Prostate gland (tissue), 2 donors: ENCODE data around the gene POU4F1. TPM values are rescaled to one million over a fixed set of nuclear protein-coding genes. Genes with fewer than 3 reads are reported as not detected.
A peak's percentile ranks its signal among the peaks of the same experiment; 100 is the strongest.
"Not testable (repeated sequence)": the region's sequence is repeated elsewhere in the genome, so short reads cannot be mapped to it uniquely, and the experiment has no call there.

Experiments used
- DNase-seq: peaks from one replicate; pipeline ENCODE4 v3.0.0-alpha.2; 2019; ENCODE audit warnings: low spot score
- H3K27ac ChIP-seq, 2 donors: fragments of 200-600 bp; sonication (generic); 2 replicates each; pipeline ENCODE4 v1.5.1; 2017 to 2019
- H3K27me3 ChIP-seq: fragments of 200-600 bp; sonication (generic); replicated peaks from 2 replicates; pipeline ENCODE4 v1.5.1; 2019; ENCODE audit not compliant: insufficient read depth
- H3K36me3 ChIP-seq, 2 donors: fragments of 200-600 bp; sonication (generic); 1 replicate in 1 of 2; 2 replicates in 1 of 2; pipeline versions ENCODE4 v1.5.1 to v1.8.1; 2017 to 2019
- H3K4me1 ChIP-seq: fragments of 200-600 bp; sonication (generic); replicated peaks from 2 replicates; pipeline ENCODE4 v1.5.1; 2019
- H3K4me3 ChIP-seq, 2 donors: fragments of 200-600 bp; sonication (generic); 2 replicates each; pipeline ENCODE4 v1.5.1; 2017 to 2019
- H3K9me3 ChIP-seq: fragments of 200-600 bp; sonication (generic); 2 replicates; pipeline ENCODE4 v1.5.1; 2017
- CTCF ChIP-seq, 4 experiments: fragments of 200-600 bp in 2 of 4; fragments of 450-650 bp in 2 of 4; sonication (generic) in 2 of 4; IDR thresholded peaks; 1 replicate in 3 of 4; 2 replicates in 1 of 4; pipeline ENCODE4 v1.5.1; 2016 to 2019; ENCODE audit warnings: antibody characterized with exemption in 4 of 4, mild to moderate bottlenecking in 2 of 4, moderate library complexity in 2 of 4
- POLR2A ChIP-seq: fragments of 450-650 bp; IDR thresholded peaks from one replicate; pipeline ENCODE4 v1.6.1; 2016; ENCODE audit warnings: antibody characterized with exemption, mild to moderate bottlenecking
- POLR2AphosphoS5 ChIP-seq: sonication (generic); formaldehyde crosslinking; IDR thresholded peaks from one replicate; pipeline ENCODE4 v1.6.1; 2017; ENCODE audit warnings: antibody characterized with exemption
- WGBS: methylation state at CpG from one replicate; pipeline ENCODE4 v1.1.5; 2018; 5-methylcytosine and 5-hydroxymethylcytosine counted together
- intact Hi-C: fragments of 100-400 bp; cut with DNase I; formaldehyde crosslinking; loops from one replicate; pipeline ENCODE4 v1.14.2; 2022
- total RNA-seq, 2 donors: library from RNA; depleted of rRNA; stranded (reverse); fragments of >200 nt; gene quantifications; one replicate each; pipeline ENCODE4 v1.1.0, GENCODE V29; 2016

Gene POU4F1, protein sequence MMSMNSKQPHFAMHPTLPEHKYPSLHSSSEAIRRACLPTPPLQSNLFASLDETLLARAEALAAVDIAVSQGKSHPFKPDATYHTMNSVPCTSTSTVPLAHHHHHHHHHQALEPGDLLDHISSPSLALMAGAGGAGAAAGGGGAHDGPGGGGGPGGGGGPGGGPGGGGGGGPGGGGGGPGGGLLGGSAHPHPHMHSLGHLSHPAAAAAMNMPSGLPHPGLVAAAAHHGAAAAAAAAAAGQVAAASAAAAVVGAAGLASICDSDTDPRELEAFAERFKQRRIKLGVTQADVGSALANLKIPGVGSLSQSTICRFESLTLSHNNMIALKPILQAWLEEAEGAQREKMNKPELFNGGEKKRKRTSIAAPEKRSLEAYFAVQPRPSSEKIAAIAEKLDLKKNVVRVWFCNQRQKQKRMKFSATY
- total RNA-seq, result under 1 TPM in 1 of 2 donors, not detected in 1; 0.68 TPM

DNA sequence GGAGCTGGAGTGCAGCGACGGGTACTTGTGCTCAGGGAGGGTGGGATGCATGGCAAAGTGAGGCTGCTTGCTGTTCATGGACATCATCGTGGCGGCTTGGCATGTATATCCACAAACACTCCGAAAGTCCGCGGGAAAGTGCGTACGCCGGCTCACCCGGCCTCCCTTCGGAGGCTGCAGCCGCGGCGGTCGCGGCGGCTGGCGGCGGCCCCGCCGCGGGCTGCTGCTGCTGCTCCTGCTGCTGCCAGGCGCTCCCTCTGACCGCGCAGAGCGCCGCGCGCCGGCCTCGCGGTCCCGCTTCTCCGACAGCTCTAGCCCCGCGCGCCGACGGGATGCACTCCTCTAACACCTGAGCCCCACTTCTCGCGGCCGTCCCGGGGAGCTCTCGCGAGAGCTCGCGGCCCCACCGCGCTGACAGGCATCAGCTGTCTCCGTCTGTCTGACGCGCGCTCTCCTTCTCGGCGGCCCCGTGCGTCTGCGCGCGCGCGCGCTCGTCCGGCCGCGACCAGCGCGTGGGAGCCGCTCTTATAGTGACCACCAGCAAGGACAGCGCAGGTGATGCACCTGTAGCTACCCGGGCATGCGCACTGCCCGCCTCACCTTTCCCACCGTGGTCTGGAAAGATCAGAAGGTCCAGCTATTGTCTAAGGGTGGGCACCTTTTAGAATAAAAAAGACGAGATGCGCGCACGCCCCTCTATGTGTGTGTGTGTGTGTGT, at the start of gene POU4F1:
POU4F1 (minus strand) TSS at position 313 of the 718 bp plus-strand sequence; CDS start at position 87, 226 bp downstream.
- DNase-seq, result no peak
- Histone ChIP-seq H3K9me3 (no peaks in the 10 kb centered on the region), H3K36me3 (no peaks in the 10 kb centered on the region), H3K27ac (no peak within 1 kb of the TSS), H3K4me1 (peaks cover 8% of the 10 kb centered on the region), H3K27me3 (peaks cover 71% of the 10 kb centered on the region), H3K4me3 (peak within 1 kb of the TSS in 1 of 2 donors; percentile 5)
- 2% methylated on average over 45 of the region's 80 CpGs for WGBS
- intact Hi-C loops, result no loop called here
- TF ChIP-seq CTCF (IDR thresholded peaks at IDR 0.05) (no peak), POLR2AphosphoS5 (no peak), POLR2A (no peak)

- Histone ChIP-seq H3K9me3 (no peaks in the 10 kb centered on the region), H3K27me3 (no peaks in the 10 kb centered on the region), H3K4me1 (peaks cover 2% of the 10 kb centered on the region), H3K4me3 (no peak overlapping the region), H3K36me3 (no peaks in the 10 kb centered on the region), H3K27ac (no peak overlapping the region)
- 94% methylated on average over 1 of the region's 1 CpG for WGBS
- intact Hi-C loops, result no loop called here
- no peak for DNase-seq
- TF ChIP-seq POLR2AphosphoS5 (no peak), POLR2A (no peak), CTCF (IDR thresholded peaks at IDR 0.05) (no peak)
Observed at GRCh38 chr13:78652651-78653050, 49.3 kb upstream of the POU4F1 start.

DNA sequence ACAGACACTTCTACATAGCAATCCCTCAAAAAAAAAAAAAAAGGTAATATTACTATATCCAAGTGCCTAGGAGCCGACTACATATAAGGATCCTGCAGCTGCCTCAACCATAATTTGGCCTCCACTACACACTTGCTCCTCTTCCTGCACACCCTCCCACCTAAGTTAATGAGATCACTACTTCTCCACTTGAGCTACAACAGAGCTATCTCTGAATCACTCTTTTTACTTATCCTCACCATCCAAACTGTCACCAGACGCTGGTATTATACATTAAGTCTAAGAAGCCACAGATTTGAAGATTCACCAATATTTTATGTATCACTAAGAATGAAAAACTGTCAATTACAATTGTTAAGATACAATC, 47.3 kb upstream of the POU4F1 start:
- Histone ChIP-seq H3K4me1 (no peaks in the 10 kb centered on the region), H3K9me3 (no peaks in the 10 kb centered on the region), H3K27ac (no peak overlapping the region), H3K4me3 (no peak overlapping the region), H3K36me3 (no peaks in the 10 kb centered on the region), H3K27me3 (no peaks in the 10 kb centered on the region)
- intact Hi-C loops, result no loop called here
- 90% methylated on average over 2 of the region's 2 CpGs for WGBS
- DNase-seq, result no peak
- no peak for TF ChIP-seq CTCF (IDR thresholded peaks at IDR 0.05)
- no peak for TF ChIP-seq POLR2AphosphoS5
- TF ChIP-seq POLR2A, result no peak

DNA sequence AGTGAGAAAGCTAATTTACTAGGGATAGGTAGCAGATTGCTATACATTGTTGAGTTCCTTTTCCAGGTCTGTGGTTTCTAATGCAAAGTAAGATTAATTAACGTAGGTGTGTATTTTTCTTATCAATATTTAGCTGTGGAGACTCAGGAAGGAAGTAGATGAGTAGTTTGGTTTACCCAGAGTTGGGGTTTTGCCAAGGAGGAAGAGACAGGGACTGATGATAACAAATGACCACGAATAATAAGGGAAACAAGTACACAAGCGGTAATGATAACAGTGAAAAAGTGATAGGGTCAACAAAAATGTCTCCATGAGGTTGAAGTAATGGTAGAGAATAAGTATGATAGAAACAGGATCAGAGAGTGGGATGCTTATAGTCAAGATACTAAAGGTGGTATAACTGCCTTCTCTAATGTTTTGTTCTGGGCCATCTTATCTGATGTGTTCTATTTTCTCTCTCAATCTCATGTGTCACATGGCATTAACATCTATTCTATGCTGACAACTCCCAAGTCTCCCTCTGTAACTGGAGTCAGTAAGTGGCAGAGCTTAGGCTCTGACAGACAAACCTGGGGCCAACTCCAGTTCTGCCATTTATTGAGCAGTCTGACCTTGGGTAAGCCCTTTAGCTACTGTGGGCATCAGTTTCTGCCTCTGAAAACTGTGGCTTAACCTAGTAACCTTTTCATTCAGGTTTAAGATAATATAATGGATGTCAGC, 46.8 kb upstream of the POU4F1 start:
- Histone ChIP-seq H3K9me3 (no peaks in the 10 kb centered on the region), H3K27me3 (no peaks in the 10 kb centered on the region), H3K36me3 (no peaks in the 10 kb centered on the region), H3K27ac (no peak overlapping the region), H3K4me3 (no peak overlapping the region), H3K4me1 (no peaks in the 10 kb centered on the region)
- DNase-seq, result no peak
- intact Hi-C loops, result no loop called here
- TF ChIP-seq CTCF (IDR thresholded peaks at IDR 0.05), result no peak
- 51% methylated on average over 3 of the region's 3 CpGs for WGBS

- H3K27ac ChIP-seq, H3K4me1 ChIP-seq, H3K36me3 ChIP-seq, DNase-seq, H3K9me3 ChIP-seq, intact Hi-C loops, H3K4me3 ChIP-seq, H3K27me3 ChIP-seq: not testable (repeated sequence)
- WGBS, result 61% methylated on average over 11 of the region's 11 CpGs
Observed at GRCh38 chr13:78647109-78647678, 43.8 kb upstream of the POU4F1 start.
